B cell (primary cell): ENCODE measurements around the gene CXCL3. TPM values are rescaled to one million over a fixed set of nuclear protein-coding genes. Genes with fewer than 3 reads are reported as not detected.

ENCODE experiments used
- ATAC-seq: fragments of 200-7000 bp; cut with Tn5 transposase; one replicate; pipeline ENCODE4 v1.10.0; 2021; ENCODE audit warnings: low read depth, mild to moderate bottlenecking, moderate number of reproducible peaks, moderate library complexity
- CTCF ChIA-PET: fragments of 350-600 bp; sonication (Branson Sonifier 250); formaldehyde crosslinking; loops from one replicate; lab custom pipeline; 2021; ENCODE audit warnings: antibody characterized with exemption, inconsistent platforms; lab: Charles Lee
- POLR2A ChIA-PET: fragments of 350-600 bp; sonication (Branson Sonifier 250); formaldehyde crosslinking; loops from one replicate; lab custom pipeline; 2021; ENCODE audit warnings: antibody characterized with exemption; lab: Charles Lee
- DNase-seq: peaks from one replicate; pipeline ENCODE4 v3.0.0; 2013
- H2AFZ ChIP-seq: 2 replicates; pipeline ENCODE4 v1.6.1; 2012; ENCODE audit warnings: mild to moderate bottlenecking, low read depth, low read length; ENCODE audit not compliant: insufficient read depth, poor library complexity, severe bottlenecking
- H3K27ac ChIP-seq, 2 donors: 1 replicate in 1 of 2; 2 replicates in 1 of 2; pipeline ENCODE4 v1.5.1; 2012 to 2013; ENCODE audit warnings: low read length in 2 of 2, mild to moderate bottlenecking in 2 of 2, moderate library complexity in 1 of 2
- H3K27me3 ChIP-seq, 4 experiments: fragments of 200-600 bp in 1 of 4; sonication (generic) in 1 of 4; replicated peaks in 1 of 4; 1 replicate in 2 of 4; 2 replicates in 2 of 4; pipeline versions ENCODE4 v1.6.1 to v1.7.0; 2013 to 2016; ENCODE audit warnings: low read length in 3 of 4, mild to moderate bottlenecking in 2 of 4, mixed read lengths in 1 of 4, moderate library complexity in 1 of 4; ENCODE audit not compliant: insufficient read depth in 4 of 4, control insufficient read depth in 3 of 4; ENCODE audit errors: control extremely low read depth in 1 of 4
- H3K36me3 ChIP-seq, 2 experiments: replicated peaks in 1 of 2; 1 replicate in 1 of 2; 2 replicates in 1 of 2; pipeline versions ENCODE4 v1.6.1 to v1.7.1; 2013; ENCODE audit warnings: low read length in 1 of 2; ENCODE audit not compliant: insufficient read depth in 2 of 2, control insufficient read depth in 1 of 2; ENCODE audit errors: control extremely low read depth in 1 of 2, extremely low read depth in 1 of 2
- H3K4me1 ChIP-seq, 2 donors: fragments of 200-600 bp in 1 of 2; sonication (generic) in 1 of 2; 1 replicate in 1 of 2; 2 replicates in 1 of 2; pipeline versions ENCODE4 v1.5.1 to v1.6.1; 2013 to 2017; ENCODE audit warnings: low read length in 2 of 2; ENCODE audit not compliant: control insufficient read depth in 2 of 2, insufficient read depth in 2 of 2
- H3K4me2 ChIP-seq: replicated peaks from 2 replicates; pipeline ENCODE3; 2012; ENCODE audit warnings: mild to moderate bottlenecking, low read depth, low read length; ENCODE audit not compliant: poor library complexity, severe bottlenecking
- H3K4me3 ChIP-seq, 5 experiments: fragments of 200-600 bp in 1 of 5; sonication (generic) in 1 of 5; 1 replicate in 3 of 5; 2 replicates in 2 of 5; pipeline versions ENCODE4 v1.5.1 to v1.7.0; 2011 to 2016; ENCODE audit warnings: low read length in 4 of 5, mild to moderate bottlenecking in 4 of 5, low read depth in 2 of 5, control low read depth in 1 of 5, moderate library complexity in 1 of 5; ENCODE audit not compliant: insufficient read depth in 1 of 5; ENCODE audit errors: control extremely low read depth in 1 of 5, extremely low read depth in 1 of 5
- H3K79me2 ChIP-seq: fragments of 200-600 bp; sonication (generic); one replicate; pipeline ENCODE4 v1.6.0; 2016; ENCODE audit warnings: low read length; ENCODE audit not compliant: control insufficient read depth, insufficient read depth
- H3K9ac ChIP-seq: fragments of 200-600 bp; sonication (generic); 2 replicates; pipeline ENCODE4 v1.6.1; 2017; ENCODE audit warnings: mild to moderate bottlenecking, low read length, moderate library complexity
- H3K9me3 ChIP-seq, 3 donors: one replicate each; pipeline versions ENCODE4 v1.6.1 to v1.7.1; 2013; ENCODE audit warnings: low read length in 2 of 3; ENCODE audit not compliant: control insufficient read depth in 2 of 3, insufficient read depth in 1 of 3; ENCODE audit errors: control extremely low read depth in 1 of 3
- H4K20me1 ChIP-seq: 2 replicates; pipeline ENCODE4 v1.6.0; 2012; ENCODE audit warnings: mild to moderate bottlenecking, low read length; ENCODE audit not compliant: insufficient read depth, control insufficient read depth, poor library complexity, severe bottlenecking
- H3K27ac Mint-ChIP-seq: one replicate; pipeline ENCODE4 v1.8.0; 2021; ENCODE audit warnings: mixed read lengths
- H3K27me3 Mint-ChIP-seq: one replicate; pipeline ENCODE4 v1.8.0; 2021; ENCODE audit warnings: mixed read lengths
- H3K4me1 Mint-ChIP-seq: one replicate; pipeline ENCODE4 v1.8.0; 2021; ENCODE audit warnings: mixed read lengths
- H3K4me3 Mint-ChIP-seq: one replicate; pipeline ENCODE4 v1.8.0; 2021; ENCODE audit warnings: mixed read lengths
- H3K9me3 Mint-ChIP-seq: one replicate; pipeline ENCODE4 v1.8.0; 2022; ENCODE audit warnings: mixed read lengths; ENCODE audit not compliant: insufficient read depth
- CTCF ChIP-seq: fragments of 200-600 bp; IDR thresholded peaks from one replicate; pipeline ENCODE4 v1.8.0; 2022; ENCODE audit warnings: antibody characterized with exemption, mild to moderate bottlenecking
- EZH2 ChIP-seq: IDR thresholded peaks from 2 replicates; pipeline ENCODE4 v1.6.1; 2012; ENCODE audit warnings: borderline replicate concordance, low read depth, mild to moderate bottlenecking, moderate library complexity, low read length; ENCODE audit not compliant: insufficient read depth, poor library complexity, severe bottlenecking
- WGBS: methylation state at CpG from one replicate; pipeline ENCODE4 v1.1.5; 2013; ENCODE audit warnings: missing lambda C conversion rate; ENCODE audit not compliant: insufficient coverage; 5-methylcytosine and 5-hydroxymethylcytosine counted together
- intact Hi-C: fragments of 100-400 bp; cut with micrococcal nuclease; formaldehyde crosslinking; loops from one replicate; pipeline ENCODE4 v1.10.0; 2022
- polyA plus RNA-seq: library from polyadenylated mRNA; depleted of rRNA; stranded (reverse); fragments of >200 nt; gene quantifications from 2 replicates; pipeline ENCODE4 v1.2.3, GENCODE V29; 2012
- total RNA-seq, 2 donors: library from RNA; stranded (reverse); fragments of 120-200 nt in 1 of 2; gene quantifications; 1 replicate in 1 of 2; 2 replicates in 1 of 2; pipeline versions ENCODE4 v1.2.3 to v1.2.4, GENCODE V29; 2013 to 2022

Gene CXCL3
- total and polyA plus RNA-seq, 2 donors (not counting 1 experiment from before 2014, with no cell fraction given) = not detected

DNA sequence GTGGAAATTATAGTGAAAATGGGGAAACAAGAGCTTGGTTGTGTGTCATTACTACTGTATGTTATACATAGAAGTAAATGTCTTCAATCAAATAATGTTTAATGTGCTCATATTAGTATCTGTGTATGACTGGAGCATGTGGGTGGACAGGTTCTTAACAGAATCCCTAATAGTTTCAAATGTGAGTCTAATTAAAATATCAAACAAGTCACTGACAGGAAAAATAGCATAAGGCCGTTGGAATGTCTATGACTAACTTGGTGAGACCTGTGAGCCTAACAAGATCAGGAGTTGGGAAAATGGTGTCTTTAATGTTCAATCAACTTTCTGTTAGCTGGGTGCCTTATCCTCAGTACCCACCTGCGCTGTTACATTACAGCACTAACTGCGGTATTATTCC lies 6.2 kb upstream of the CXCL3 start:
- Histone ChIP-seq H3K27ac (no peak overlapping the region), H3K36me3 (no peaks in the 10 kb centered on the region), H2AFZ (no peak overlapping the region), H3K4me3 (no peak overlapping the region), H4K20me1 (no peaks in the 10 kb centered on the region), H3K9me3 (peaks cover 0 to 5% (median 3%) of the 10 kb centered on the region in 3 donors), H3K27me3 (peaks cover 0 to 8% (median 3%) of the 10 kb centered on the region in 4 experiments), H3K9ac (no peak overlapping the region), H3K79me2 (no peaks in the 10 kb centered on the region), H3K4me2 (no peak overlapping the region), H3K4me1 (peaks cover 0 to 3% of the 10 kb centered on the region in 2 donors)
- DNase-seq (no peak), ATAC-seq (no peak)
- CTCF ChIA-PET = no interaction called here
- intact Hi-C loops = no loop called here
- H3K27ac Mint-ChIP-seq = no peak overlapping the region
- peaks cover under 1% of the 10 kb centered on the region for H3K4me1 Mint-ChIP-seq
- POLR2A ChIA-PET = no interaction called here
- no peak for TF ChIP-seq CTCF
- WGBS = no CpG with 5 or more reads among the region's 3 CpGs
- no peak overlapping the region for H3K4me3 Mint-ChIP-seq
- H3K9me3 Mint-ChIP-seq = peaks cover 7% of the 10 kb centered on the region
- H3K27me3 Mint-ChIP-seq = peaks cover 31% of the 10 kb centered on the region

DNA sequence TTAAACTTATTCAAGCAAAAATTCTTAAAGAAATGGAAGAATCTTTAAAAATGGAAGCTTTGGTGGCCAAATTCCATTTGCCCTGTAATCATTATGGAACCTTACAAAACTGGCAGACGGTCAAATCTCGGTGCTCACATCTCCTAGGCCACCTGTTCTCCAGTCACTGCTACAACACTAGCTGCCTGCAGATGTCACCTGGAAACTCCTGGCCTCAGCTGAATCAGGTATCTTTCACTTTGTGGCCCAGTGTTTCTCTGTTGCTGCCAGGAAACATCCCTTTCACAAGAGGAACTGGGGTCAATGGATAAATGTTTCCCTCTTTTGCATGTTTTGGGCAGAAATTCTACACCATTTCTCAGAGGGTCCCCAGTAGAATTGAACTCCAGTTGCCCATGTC lies 4.2 kb upstream of the CXCL3 start:
- no peak for DNase-seq
- Mint-ChIP-seq H3K27me3 (peaks cover 44% of the 10 kb centered on the region), H3K4me1 (peaks cover 15% of the 10 kb centered on the region), H3K4me3 (no peak overlapping the region), H3K9me3 (peaks cover 4% of the 10 kb centered on the region), H3K27ac (no peak overlapping the region)
- ChIA-PET CTCF (no interaction called here), POLR2A (no interaction called here)
- Histone ChIP-seq H3K36me3 (no peaks in the 10 kb centered on the region), H3K4me3 (no peak overlapping the region), H2AFZ (no peak overlapping the region), H4K20me1 (no peaks in the 10 kb centered on the region), H3K4me2 (no peak overlapping the region), H3K9ac (no peak overlapping the region), H3K4me1 (peaks cover 11 to 14% of the 10 kb centered on the region in 2 donors), H3K27ac (no peak overlapping the region), H3K9me3 (peaks cover 0 to 5% (median 3%) of the 10 kb centered on the region in 3 donors), H3K79me2 (no peaks in the 10 kb centered on the region), H3K27me3 (peaks cover 0 to 20% (median 16%) of the 10 kb centered on the region in 4 experiments)
- 80% methylated on average over 2 of the region's 2 CpGs for WGBS
- ATAC-seq = no peak
- no peak for TF ChIP-seq CTCF
- no peak for TF ChIP-seq EZH2
- intact Hi-C loops = no loop called here
